Lung (tissue), 12 donors: ENCODE measurements around the gene NDC80. TPM values are rescaled to one million over a fixed set of nuclear protein-coding genes. Genes with fewer than 3 reads are reported as not detected.
A peak's percentile ranks its signal among the peaks of the same experiment; 100 is the strongest.

ENCODE experiments used
- ATAC-seq: fragments of 200-7000 bp; cut with Tn5 transposase; one replicate; pipeline ENCODE4 v1.9.1; 2020; ENCODE audit warnings: moderate number of reproducible peaks; ENCODE audit not compliant: insufficient read depth, low FRiP score
- DNase-seq, 3 donors: peaks; one replicate each; pipeline ENCODE4 v3.0.0-alpha.2; 2013 to 2017
- H3K27ac ChIP-seq, 2 donors: one replicate each; pipeline ENCODE4 v1.5.1; 2013; ENCODE audit warnings: mild to moderate bottlenecking in 2 of 2, moderate library complexity in 2 of 2, control low read depth in 1 of 2, inconsistent platforms in 1 of 2, low read depth in 1 of 2, low read length in 1 of 2
- H3K27me3 ChIP-seq, 3 donors: one replicate each; pipeline ENCODE4 v1.5.1; 2013; ENCODE audit warnings: low read length in 2 of 3; ENCODE audit not compliant: control insufficient read depth in 3 of 3, insufficient read depth in 3 of 3
- H3K36me3 ChIP-seq, 4 donors: one replicate each; pipeline ENCODE4 v1.5.1; 2013; ENCODE audit warnings: low read length in 4 of 4, mild to moderate bottlenecking in 1 of 4, moderate library complexity in 1 of 4; ENCODE audit not compliant: control insufficient read depth in 4 of 4, insufficient read depth in 4 of 4
- H3K4me1 ChIP-seq, 5 donors: one replicate each; pipeline ENCODE4 v1.5.1; 2013; ENCODE audit warnings: low read length in 5 of 5, mild to moderate bottlenecking in 2 of 5, moderate library complexity in 1 of 5; ENCODE audit not compliant: control insufficient read depth in 5 of 5, insufficient read depth in 5 of 5
- H3K4me3 ChIP-seq: one replicate; pipeline ENCODE4 v1.5.1; 2013; ENCODE audit warnings: mild to moderate bottlenecking, control low read depth, moderate library complexity
- H3K9ac ChIP-seq, 2 donors: one replicate each; pipeline ENCODE4 v1.5.1; 2013; ENCODE audit warnings: low read length in 2 of 2, control low read depth in 1 of 2; ENCODE audit not compliant: insufficient read depth in 1 of 2
- H3K9me3 ChIP-seq, 4 donors: one replicate each; pipeline ENCODE4 v1.5.1; 2013; ENCODE audit warnings: low read length in 3 of 4, mild to moderate bottlenecking in 1 of 4, moderate library complexity in 1 of 4; ENCODE audit not compliant: control insufficient read depth in 4 of 4, insufficient read depth in 3 of 4
- CTCF ChIP-seq: IDR thresholded peaks from 2 replicates; pipeline ENCODE4 v1.5.1; 2012; ENCODE audit warnings: mild to moderate bottlenecking; ENCODE audit errors: control extremely low read depth, extremely low read depth
- WGBS, 2 donors: extraction: QIAGEN DNeasy Blood & Tissue Kit; methylation state at CpG; one replicate each; pipeline ENCODE4 v1.1.7; 2013; 5-methylcytosine and 5-hydroxymethylcytosine counted together
- polyA plus RNA-seq, 2 donors: library from polyadenylated mRNA; stranded (reverse); fragments of 200-250 nt; gene quantifications; one replicate each; pipeline ENCODE4 v1.2.1, GENCODE V29; 2013
- total RNA-seq, 2 donors: library from RNA; depleted of rRNA in 1 of 2; stranded (reverse); fragments of >200 nt in 1 of 2; gene quantifications; one replicate each; pipeline ENCODE4 v1.2.1, GENCODE V29; 2014 to 2021
- donor health status: control.
- donor health status: control.
- donor health status: Bipolar disorder and iron deficiency.
- donor health status: healthy.
- donor health status: DM: yes; HTN: yes; CAD: no.

The NDC80 gene
- total and polyA plus RNA-seq, 4 donors = 0.55 to 3.9 (median 2.3) TPM

- H3K4me3 ChIP-seq = no peak overlapping the region
- H3K4me1 ChIP-seq = peaks cover 0 to 38% (median 10%) of the 10 kb centered on the region in 5 donors
- H3K9ac ChIP-seq = peak overlapping the region; percentile 96 to 100
Measured at GRCh38 chr18:2572171-2572569, 813 bp downstream of the NDC80 start.

GRCh38 chr18:2572892-2573291 lies 1.5 kb downstream of the NDC80 start:
- Histone ChIP-seq H3K27ac (no peak overlapping the region), H3K4me3 (no peak overlapping the region), H3K36me3 (no peaks in the 10 kb centered on the region), H3K9me3 (no peaks in the 10 kb centered on the region), H3K27me3 (no peaks in the 10 kb centered on the region), H3K4me1 (peaks cover 0 to 38% (median 10%) of the 10 kb centered on the region in 5 donors), H3K9ac (peak overlapping the region; percentile 27 to 100)
- 46 to 57% methylated on average over 5 of the region's 5 CpGs for WGBS, 2 donors
- no peak for ATAC-seq
- no peak for TF ChIP-seq CTCF
- peak in 1 of 3 donors; percentile 22 for DNase-seq

More at GRCh38 chr18:2572171-2572569, 813 bp downstream of the NDC80 start:
- Histone ChIP-seq H3K9me3 (no peaks in the 10 kb centered on the region), H3K36me3 (peaks cover 0 to 2% (median 0%) of the 10 kb centered on the region in 4 donors), H3K27me3 (no peaks in the 10 kb centered on the region), H3K27ac (no peak overlapping the region)
- TF ChIP-seq CTCF = no peak
- WGBS, 2 donors = 1 to 14% methylated on average over 1 of the region's 1 CpG
- no peak for ATAC-seq
- no peak for DNase-seq

- ATAC-seq (no peak), DNase-seq (peak in 1 of 3 donors; percentile 7)
- Histone ChIP-seq H3K27me3 (no peaks in the 10 kb centered on the region), H3K4me3 (no peak overlapping the region), H3K9ac (peak overlapping the region in 1 of 2 donors; percentile 13), H3K4me1 (peaks cover 0 to 38% (median 10%) of the 10 kb centered on the region in 5 donors), H3K36me3 (no peaks in the 10 kb centered on the region), H3K27ac (no peak overlapping the region), H3K9me3 (no peaks in the 10 kb centered on the region)
- no peak for TF ChIP-seq CTCF
- 68 to 71% methylated on average over 2 of the region's 2 CpGs for WGBS, 2 donors
Measured at GRCh38 chr18:2573408-2573807, 2.1 kb downstream of the NDC80 start.

GRCh38 chr18:2587788-2588187 lies 16.4 kb downstream of the NDC80 start:
- no peak for TF ChIP-seq CTCF
- no peak for ATAC-seq
- H3K36me3 ChIP-seq = peaks cover 0 to 12% (median 3%) of the 10 kb centered on the region in 4 donors
- no peaks in the 10 kb centered on the region for H3K27me3 ChIP-seq
- no peak overlapping the region for H3K9ac ChIP-seq
- no peaks in the 10 kb centered on the region for H3K9me3 ChIP-seq
- H3K4me3 ChIP-seq = no peak overlapping the region
- DNase-seq = no peak
- 94 to 96% methylated on average over 3 of the region's 3 CpGs for WGBS, 2 donors
- H3K27ac ChIP-seq = no peak overlapping the region
- no peaks in the 10 kb centered on the region for H3K4me1 ChIP-seq
